ELF-1 (cell line): ENCODE measurements around the gene UNCX.

ENCODE experiments used
- DNase-seq: peaks from one replicate; pipeline ENCODE4 v3.0.0-alpha.2; 2016; ENCODE audit warnings: low read depth, low spot score

UNCX gene

GRCh38 chr7:1243964-1244416, 11.3 kb downstream of the UNCX start:
- DNase-seq: no peak

GRCh38 chr7:1244700-1245523, 12.2 kb downstream of the UNCX start:
- DNase-seq: no peak

- no peak for DNase-seq
These were observed 12.9 kb downstream of the UNCX start for GRCh38 chr7:1245524-1246050.

- DNase-seq: no peak
These were observed 13.6 kb downstream of the UNCX start for GRCh38 chr7:1246160-1246870.

- no peak for DNase-seq
These were observed 14.3 kb downstream of the UNCX start for GRCh38 chr7:1246871-1247526.

GRCh38 chr7:1247527-1248041, 14.9 kb downstream of the UNCX start:
- no peak for DNase-seq

GRCh38 chr7:1248143-1248915, 15.7 kb downstream of the UNCX start:
- no peak for DNase-seq

- DNase-seq: no peak
These were observed 16.4 kb downstream of the UNCX start for GRCh38 chr7:1248916-1249581.

- DNase-seq: no peak
These were observed 17.1 kb downstream of the UNCX start for GRCh38 chr7:1249731-1250130.

- DNase-seq: no peak
These were observed 18.2 kb downstream of the UNCX start for GRCh38 chr7:1250901-1251300.

- DNase-seq: no peak
These were observed 19.3 kb downstream of the UNCX start for GRCh38 chr7:1251796-1252539.

GRCh38 chr7:1252540-1253090, 19.9 kb downstream of the UNCX start:
- DNase-seq: no peak

GRCh38 chr7:1253681-1254181, 21.1 kb downstream of the UNCX start:
- no peak for DNase-seq

GRCh38 chr7:1254281-1255079, 21.8 kb downstream of the UNCX start:
- no peak for DNase-seq

- no peak for DNase-seq
These were observed 22.6 kb downstream of the UNCX start for GRCh38 chr7:1255080-1255816.

- no peak for DNase-seq
These were observed 23.2 kb downstream of the UNCX start for GRCh38 chr7:1255817-1256340.

GRCh38 chr7:1256621-1257020, 23.9 kb downstream of the UNCX start:
- no peak for DNase-seq

- DNase-seq: no peak
These were observed 24.5 kb downstream of the UNCX start for GRCh38 chr7:1257221-1257620.
